ENCODE measurements around the gene TMF1.
A peak's percentile ranks its signal among the peaks of the same experiment; 100 is the strongest.

Gene TMF1

DNA sequence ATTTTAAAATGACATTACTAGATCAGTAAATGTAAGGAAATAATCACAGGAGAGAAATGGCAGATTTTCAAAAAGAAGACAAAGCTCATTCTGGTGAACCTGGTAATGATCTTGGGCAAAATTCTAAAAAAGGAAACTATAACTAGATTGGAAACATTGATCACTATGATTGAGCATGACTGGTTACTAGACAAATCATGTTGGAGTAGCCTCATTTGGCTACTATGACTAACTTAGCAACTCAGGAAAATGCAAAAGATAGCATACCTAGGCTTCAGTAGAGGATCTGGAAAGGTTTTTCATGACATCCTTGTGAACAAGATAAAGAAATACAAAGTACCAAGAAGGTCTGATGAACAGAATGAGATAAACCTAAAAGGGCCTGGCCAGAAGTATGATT lies 7.6 kb upstream of the TMF1 start:
- no peak for DNase-seq (ENCODE audit: low read depth)
- TF ChIP-seq CTCF (IDR thresholded peaks at IDR 0.05; ENCODE audit: low read length, missing control alignments) = no peak
- H3K4me3 ChIP-seq (replicated peaks; ENCODE audit: low read depth, low read length) = no peak overlapping the region

DNA sequence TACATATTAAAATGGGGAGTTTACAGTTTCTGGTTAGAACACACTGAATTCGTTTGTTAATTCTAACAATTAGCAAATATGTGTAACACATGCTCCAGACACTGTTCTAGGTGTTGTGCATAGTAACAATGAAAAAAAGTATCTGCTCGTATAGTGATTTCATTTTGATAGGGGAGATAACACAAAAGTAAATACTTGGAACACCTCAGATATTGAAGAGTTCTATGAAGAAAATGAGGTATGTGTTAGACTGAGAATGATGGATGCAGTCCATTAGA lies 6.8 kb upstream of the TMF1 start:
- no peak overlapping the region for H3K4me3 ChIP-seq (replicated peaks; ENCODE audit: low read depth, low read length)
- no peak for TF ChIP-seq CTCF (IDR thresholded peaks at IDR 0.05; ENCODE audit: low read length, missing control alignments)
- DNase-seq (ENCODE audit: low read depth) = no peak

DNA sequence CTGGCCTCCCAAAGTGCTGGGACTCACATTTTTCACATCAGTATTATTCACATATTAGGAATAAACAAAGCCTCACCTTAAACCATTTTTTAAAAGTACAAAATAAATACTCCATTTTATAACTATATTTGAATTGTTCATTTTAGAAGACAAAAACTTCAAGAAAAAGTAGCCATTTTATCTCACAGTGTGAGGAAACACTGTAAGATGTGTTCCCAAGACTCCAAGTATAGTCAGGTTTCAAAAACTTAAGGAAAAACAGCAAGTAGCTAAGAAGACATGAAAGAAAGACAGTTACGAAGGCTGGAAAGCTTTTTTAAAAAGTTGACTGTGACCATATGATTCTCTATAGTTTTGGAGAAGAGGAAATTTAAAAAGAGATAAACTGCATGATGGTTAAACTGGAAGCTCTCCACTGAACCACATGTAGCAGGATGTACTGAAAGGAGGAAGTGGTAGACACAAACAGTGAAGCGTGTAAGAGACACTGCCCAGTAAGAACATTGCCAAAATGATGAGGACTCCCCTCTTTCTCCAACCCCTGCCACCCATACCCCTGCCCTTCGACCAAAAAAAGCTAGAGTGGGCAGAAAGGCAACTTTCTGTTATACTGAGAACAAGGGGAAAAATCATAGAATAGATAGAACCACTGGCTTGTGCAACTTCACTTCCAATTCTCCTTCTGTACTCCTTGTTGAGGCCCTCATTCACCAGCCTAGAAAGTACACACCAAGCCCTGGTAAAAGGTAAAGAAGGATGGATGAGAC lies 6.2 kb upstream of the TMF1 start:
- no peak for DNase-seq (ENCODE audit: low read depth)
- no peak for TF ChIP-seq CTCF (IDR thresholded peaks at IDR 0.05; ENCODE audit: low read length, missing control alignments)

GRCh38 chr3:69052472-69052898 lies 352 bp upstream of the TMF1 start:
- no peak for TF ChIP-seq CTCF (IDR thresholded peaks at IDR 0.05; ENCODE audit: low read length, missing control alignments)
- H3K4me3 ChIP-seq (replicated peaks; ENCODE audit: low read depth, low read length) = peak overlapping the region; percentile 85

More for the DNA sequence above, 6.2 kb upstream of the TMF1 start:
- no peak overlapping the region for H3K4me3 ChIP-seq (replicated peaks; ENCODE audit: low read depth, low read length)

GRCh38 chr3:69048990-69049389 lies 3.1 kb downstream of the TMF1 start:
- no peak for TF ChIP-seq CTCF (IDR thresholded peaks at IDR 0.05; ENCODE audit: low read length, missing control alignments)
- no peak overlapping the region for H3K4me3 ChIP-seq (replicated peaks; ENCODE audit: low read depth, low read length)
- DNase-seq (ENCODE audit: low read depth) = no peak

More at GRCh38 chr3:69052472-69052898, 352 bp upstream of the TMF1 start:
- DNase-seq (ENCODE audit: low read depth) = no peak

DNA sequence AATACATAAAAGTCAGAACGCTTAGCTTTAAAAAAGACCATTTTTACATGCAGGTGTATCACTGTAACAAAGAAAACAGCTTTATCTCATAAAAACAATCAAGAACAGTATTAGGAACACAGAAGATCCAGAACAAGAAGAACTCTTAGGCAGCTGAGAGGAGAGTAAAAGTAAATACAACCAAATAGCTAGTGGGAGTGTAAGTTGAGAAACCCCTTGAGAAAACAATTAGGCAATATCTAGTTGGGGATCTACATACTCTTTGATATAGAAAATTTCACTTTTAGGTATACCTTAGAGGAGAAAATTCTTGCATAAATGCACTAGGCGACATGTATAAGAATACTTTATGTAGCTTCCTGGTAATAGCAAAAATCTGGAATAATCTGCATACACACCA lies 7.5 kb downstream of the TMF1 start:
- peak; percentile 18 for DNase-seq (ENCODE audit: low read depth)

More for the DNA sequence above, 7.5 kb downstream of the TMF1 start:
- TF ChIP-seq CTCF (IDR thresholded peaks at IDR 0.05; ENCODE audit: low read length, missing control alignments) = no peak
- no peak overlapping the region for H3K4me3 ChIP-seq (replicated peaks; ENCODE audit: low read depth, low read length)

All from fibroblast of pulmonary artery (primary cell).